ENCODE results near the gene ANKRD39. TPM values are rescaled to one million over a fixed set of nuclear protein-coding genes. Genes with fewer than 3 reads are reported as not detected.
A peak's percentile ranks its signal among the peaks of the same experiment; 100 is the strongest.

ANKRD39 gene
- total and polyA plus RNA-seq, 9 of the 15 experiments (the other 6 are each of a cell fraction or from before 2014, with no cell fraction given): 8.2 to 33.1 (median 23.8) TPM

DNA sequence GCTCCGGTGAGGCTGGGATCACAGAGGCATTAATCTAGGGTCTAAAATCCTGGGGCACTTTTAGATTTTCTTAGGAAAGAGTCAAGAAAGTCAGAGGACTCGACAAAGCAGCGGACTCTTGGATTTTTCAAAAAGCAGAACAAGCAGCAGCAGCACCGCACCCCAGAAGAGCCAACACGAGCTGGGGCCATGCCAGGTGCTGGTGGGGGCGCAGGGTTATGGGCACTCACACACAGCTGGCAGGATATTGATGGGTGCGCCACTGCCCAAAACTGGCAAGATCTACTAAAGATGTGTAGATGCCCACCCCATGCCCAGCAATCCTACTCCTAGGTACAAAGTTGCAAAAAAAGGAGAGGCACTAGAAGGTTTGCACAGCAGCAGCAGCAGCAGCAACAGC is 46.0 kb upstream of the ANKRD39 start:
- Histone ChIP-seq H3K27me3 (ENCODE audit: control insufficient read depth in 2 of 2, insufficient read depth in 2 of 2, low read length in 2 of 2) (no peaks in the 10 kb centered on the region), H2AFZ (ENCODE audit: low read depth, low read length) (peak overlapping the region; percentile 88), H3K9ac (ENCODE audit: insufficient read depth in 1 of 2, low read depth in 2 of 2, low read length in 2 of 2) (peak overlapping the region; percentile 46 to 89), H3K79me2 (ENCODE audit: control insufficient read depth, insufficient read depth, low read length) (no peaks in the 10 kb centered on the region), H3K4me1 (replicated peaks in 1 of 2; ENCODE audit: control insufficient read depth in 2 of 2, insufficient read depth in 2 of 2, low read length in 2 of 2) (peaks cover 8 to 59% of the 10 kb centered on the region in 2 experiments; a peak in 3 of 5 replicates), H4K20me1 (replicated peaks; ENCODE audit: control insufficient read depth, insufficient read depth, low read length) (no peaks in the 10 kb centered on the region), H3K9me1 (ENCODE audit: control insufficient read depth, insufficient read depth, low read length) (no peaks in the 10 kb centered on the region), H3K9me3 (replicated peaks; ENCODE audit: control insufficient read depth, insufficient read depth, low read depth, low read length) (no peaks in the 10 kb centered on the region), H3K27ac (ENCODE audit: extremely low read depth, low read depth, low read length) (peak overlapping the region; percentile 54; the same call in 2 of the 3 replicates), H3K36me3 (ENCODE audit: control insufficient read depth, insufficient read depth, low read length) (no peaks in the 10 kb centered on the region), H3K4me2 (ENCODE audit: insufficient read depth, low read length) (no peak overlapping the region; the same call in 1 of the 2 replicates), H3K4me3 (no peak overlapping the region)
- ATAC-seq (no peak), DNase-seq (ENCODE audit: extremely low read depth in 1 of 4, low spot score in 3 of 4) (no peak), FAIRE-seq (no peak)
- BruUV-seq (replicated peaks): no TSS peak
- WGBS (ENCODE audit: insufficient coverage, low coverage, missing lambda C conversion rate): 92% methylated on average over 7 of the region's 7 CpGs
- CTCF ChIA-PET (ENCODE audit: low intra/inter-chr PET ratio): no interaction called here
- intact Hi-C loops (cut with micrococcal nuclease) (no loop called here), in situ Hi-C loops (cut with MboI) (no loop called here)
- POLR2A ChIA-PET: interaction anchor here (0.6 to 1.1 kb wide), 6 partner anchors 9 to 43 kb away, joined by 3 to 6 read pairs (median 3); no protein-coding TSS in a partner anchor
- no peak for TF ChIP-seq PPARD (CRISPR knock-in tag; IDR thresholded peaks at IDR 0.05)
- TF ChIP-seq RFX7 (CRISPR knock-in tag; IDR thresholded peaks at IDR 0.05): no peak
- no peak for TF ChIP-seq SMAD2 (IDR thresholded peaks at IDR 0.05; ENCODE audit: low read depth, low read length)
- no peak for TF ChIP-seq RBM17 (IDR thresholded peaks at IDR 0.05; ENCODE audit: borderline replicate concordance, low read depth, low read length)
- TF ChIP-seq RBFOX2 (IDR thresholded peaks at IDR 0.05; ENCODE audit: low read depth, low read length): no peak
- TF ChIP-seq, protein P1, sequence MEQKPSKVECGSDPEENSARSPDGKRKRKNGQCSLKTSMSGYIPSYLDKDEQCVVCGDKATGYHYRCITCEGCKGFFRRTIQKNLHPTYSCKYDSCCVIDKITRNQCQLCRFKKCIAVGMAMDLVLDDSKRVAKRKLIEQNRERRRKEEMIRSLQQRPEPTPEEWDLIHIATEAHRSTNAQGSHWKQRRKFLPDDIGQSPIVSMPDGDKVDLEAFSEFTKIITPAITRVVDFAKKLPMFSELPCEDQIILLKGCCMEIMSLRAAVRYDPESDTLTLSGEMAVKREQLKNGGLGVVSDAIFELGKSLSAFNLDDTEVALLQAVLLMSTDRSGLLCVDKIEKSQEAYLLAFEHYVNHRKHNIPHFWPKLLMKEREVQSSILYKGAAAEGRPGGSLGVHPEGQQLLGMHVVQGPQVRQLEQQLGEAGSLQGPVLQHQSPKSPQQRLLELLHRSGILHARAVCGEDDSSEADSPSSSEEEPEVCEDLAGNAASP (IDR thresholded peaks at IDR 0.05): no peak
- no peak for TF ChIP-seq PRMT5 (CRISPR knock-in tag; IDR thresholded peaks at IDR 0.05)
- no peak for TF ChIP-seq ZZZ3 (IDR thresholded peaks at IDR 0.05)
- no peak for TF ChIP-seq SMC3 (conservative IDR thresholded peaks at IDR 0.05; ENCODE audit: insufficient read depth, low read depth, low read length)
- no peak for TF ChIP-seq MAFG (tag; conservative IDR thresholded peaks at IDR 0.05)
- TF ChIP-seq SMAD4 (CRISPR knock-in tag; conservative IDR thresholded peaks at IDR 0.05): no peak
- TF ChIP-seq HMG20B (CRISPR knock-in tag; IDR thresholded peaks at IDR 0.05): no peak
- TF ChIP-seq, protein P2, sequence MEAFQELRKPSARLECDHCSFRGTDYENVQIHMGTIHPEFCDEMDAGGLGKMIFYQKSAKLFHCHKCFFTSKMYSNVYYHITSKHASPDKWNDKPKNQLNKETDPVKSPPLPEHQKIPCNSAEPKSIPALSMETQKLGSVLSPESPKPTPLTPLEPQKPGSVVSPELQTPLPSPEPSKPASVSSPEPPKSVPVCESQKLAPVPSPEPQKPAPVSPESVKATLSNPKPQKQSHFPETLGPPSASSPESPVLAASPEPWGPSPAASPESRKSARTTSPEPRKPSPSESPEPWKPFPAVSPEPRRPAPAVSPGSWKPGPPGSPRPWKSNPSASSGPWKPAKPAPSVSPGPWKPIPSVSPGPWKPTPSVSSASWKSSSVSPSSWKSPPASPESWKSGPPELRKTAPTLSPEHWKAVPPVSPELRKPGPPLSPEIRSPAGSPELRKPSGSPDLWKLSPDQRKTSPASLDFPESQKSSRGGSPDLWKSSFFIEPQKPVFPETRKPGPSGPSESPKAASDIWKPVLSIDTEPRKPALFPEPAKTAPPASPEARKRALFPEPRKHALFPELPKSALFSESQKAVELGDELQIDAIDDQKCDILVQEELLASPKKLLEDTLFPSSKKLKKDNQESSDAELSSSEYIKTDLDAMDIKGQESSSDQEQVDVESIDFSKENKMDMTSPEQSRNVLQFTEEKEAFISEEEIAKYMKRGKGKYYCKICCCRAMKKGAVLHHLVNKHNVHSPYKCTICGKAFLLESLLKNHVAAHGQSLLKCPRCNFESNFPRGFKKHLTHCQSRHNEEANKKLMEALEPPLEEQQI (IDR thresholded peaks at IDR 0.05): no peak
- TF ChIP-seq YY1 (IDR thresholded peaks at IDR 0.05; ENCODE audit: borderline replicate concordance in 1 of 3, control insufficient read depth in 1 of 3, extremely low read depth in 1 of 3, insufficient read depth in 3 of 3, insufficient read length in 1 of 3, insufficient replicate concordance in 2 of 3, low read depth in 1 of 3, low read length in 2 of 3): no peak
- no peak for TF ChIP-seq OTX1 (CRISPR knock-in tag; IDR thresholded peaks at IDR 0.05)
- TF ChIP-seq, protein P3, sequence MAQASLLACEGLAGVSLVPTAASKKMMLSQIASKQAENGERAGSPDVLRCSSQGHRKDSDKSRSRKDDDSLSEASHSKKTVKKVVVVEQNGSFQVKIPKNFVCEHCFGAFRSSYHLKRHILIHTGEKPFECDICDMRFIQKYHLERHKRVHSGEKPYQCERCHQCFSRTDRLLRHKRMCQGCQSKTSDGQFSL (CRISPR knock-in tag; IDR thresholded peaks at IDR 0.05): no peak
- TF ChIP-seq, protein P3 (tag; IDR thresholded peaks at IDR 0.05): no peak
- TF ChIP-seq ZNF436 (CRISPR knock-in tag; IDR thresholded peaks at IDR 0.05): no peak

Measured in K562 (cell line).